A673 (cell line): Measurements from ENCODE around the gene IRF2. TPM values are rescaled to one million over a fixed set of nuclear protein-coding genes. Genes with fewer than 3 reads are reported as not detected.

Source experiments
- BruUV-seq: library from RNA; stranded (reverse); fragments of 400-500 nt; replicated peaks from 2 replicates; lab custom pipeline; 2021; lab: Mats Ljungman, UMichigan
- CTCF ChIA-PET: fragments of 300-600 bp; sonication (Branson Sonifier 250); formaldehyde crosslinking; loops from one replicate; lab custom pipeline; 2022; ENCODE audit warnings: antibody characterized with exemption; lab: Charles Lee
- POLR2A ChIA-PET: fragments of 300-600 bp; sonication (Branson Sonifier 250); formaldehyde crosslinking; loops from one replicate; lab custom pipeline; 2022; ENCODE audit warnings: antibody characterized with exemption; ENCODE audit not compliant: low non-redundant PET; lab: Charles Lee
- DNase-seq: peaks from one replicate; pipeline ENCODE4 v3.0.0-alpha.2; 2015; ENCODE audit warnings: low spot score
- H3K27ac ChIP-seq: fragments of 200-600 bp; sonication (generic); 2 replicates; pipeline ENCODE4 v1.5.1; 2016; ENCODE audit warnings: mixed run types, low read depth, mild to moderate bottlenecking, mixed read lengths, antibody characterized with exemption, low read length; ENCODE audit not compliant: poor library complexity, severe bottlenecking
- H3K27me3 ChIP-seq: fragments of 200-600 bp; sonication (generic); replicated peaks from 2 replicates; pipeline ENCODE4 v1.6.1; 2017; ENCODE audit warnings: mixed run types, low read depth, mild to moderate bottlenecking, mixed read lengths, antibody characterized with exemption, low read length; ENCODE audit not compliant: insufficient read depth, poor library complexity
- H3K36me3 ChIP-seq: fragments of 200-600 bp; sonication (generic); 2 replicates; pipeline ENCODE4 v1.6.1; 2016; ENCODE audit warnings: mixed run types, mild to moderate bottlenecking, mixed read lengths, antibody characterized with exemption, low read length; ENCODE audit not compliant: insufficient read depth, poor library complexity, severe bottlenecking
- H3K4me1 ChIP-seq: fragments of 200-600 bp; sonication (generic); 2 replicates; pipeline ENCODE4 v1.6.1; 2017; ENCODE audit warnings: mixed run types, mild to moderate bottlenecking, mixed read lengths, antibody characterized with exemption, low read length; ENCODE audit not compliant: insufficient read depth, poor library complexity, severe bottlenecking
- H3K4me3 ChIP-seq: fragments of 200-600 bp; sonication (generic); 2 replicates; pipeline ENCODE4 v1.5.1; 2016; ENCODE audit warnings: low read depth, mixed run types, mild to moderate bottlenecking, mixed read lengths, low read length; ENCODE audit not compliant: poor library complexity, severe bottlenecking
- H3K9me3 ChIP-seq: fragments of 200-600 bp; sonication (generic); 2 replicates; pipeline ENCODE4 v1.6.1; 2016; ENCODE audit warnings: mixed run types, low read depth, mild to moderate bottlenecking, mixed read lengths, antibody characterized with exemption, low read length; ENCODE audit not compliant: poor library complexity, severe bottlenecking
- CTCF ChIP-seq: fragments of 300-800, 200-600 bp; sonication (generic); conservative IDR thresholded peaks from 2 replicates; pipeline ENCODE4 v1.5.1; 2017; ENCODE audit warnings: low read depth, mild to moderate bottlenecking, antibody characterized with exemption, low read length, moderate library complexity, mixed read lengths
- EZH2 ChIP-seq: fragments of 200-600 bp; sonication (generic); IDR thresholded peaks from 2 replicates; pipeline ENCODE4 v1.6.1; 2017; ENCODE audit warnings: borderline replicate concordance, low read depth, mild to moderate bottlenecking, mixed read lengths, antibody characterized with exemption, low read length; ENCODE audit not compliant: poor library complexity, severe bottlenecking
- intact Hi-C: fragments of 100-400 bp; cut with micrococcal nuclease; formaldehyde crosslinking; loops from one replicate; pipeline ENCODE4 v1.10.0; 2022; ENCODE audit not compliant: unreplicated experiment
- total RNA-seq: library from RNA; stranded (reverse); gene quantifications from 2 replicates; pipeline ENCODE4 v1.2.3, GENCODE V29; 2021

The IRF2 gene
- total RNA-seq, 1 experiment from 2014 or later, result 28.2 TPM

- ChIA-PET POLR2A (no interaction called here), CTCF (no interaction called here)
- no peaks in the 10 kb centered on the region for H3K36me3 ChIP-seq
- no peak overlapping the region for H3K4me3 ChIP-seq
- H3K27me3 ChIP-seq, result no peaks in the 10 kb centered on the region
- peaks cover 4% of the 10 kb centered on the region for H3K9me3 ChIP-seq
- no TSS peak for BruUV-seq
- intact Hi-C loops, result no loop called here
- DNase-seq, result no peak
- H3K27ac ChIP-seq, result no peak overlapping the region
- H3K4me1 ChIP-seq, result no peaks in the 10 kb centered on the region
- no peak for TF ChIP-seq EZH2
- TF ChIP-seq CTCF, result no peak
Measured at GRCh38 chr4:184489771-184490170, 15.4 kb upstream of the IRF2 start.

GRCh38 chr4:184487503-184487902 lies 13.2 kb upstream of the IRF2 start:
- BruUV-seq, result no TSS peak
- CTCF ChIA-PET, result no interaction called here

GRCh38 chr4:184485279-184485678 lies 10.9 kb upstream of the IRF2 start:
- Histone ChIP-seq H3K36me3 (no peaks in the 10 kb centered on the region), H3K4me1 (no peaks in the 10 kb centered on the region), H3K9me3 (peaks cover 19% of the 10 kb centered on the region), H3K4me3 (no peak overlapping the region), H3K27ac (no peak overlapping the region), H3K27me3 (no peaks in the 10 kb centered on the region)
- ChIA-PET CTCF (no interaction called here), POLR2A (no interaction called here)
- no peak for DNase-seq
- BruUV-seq, result no TSS peak
- TF ChIP-seq EZH2 (no peak), CTCF (no peak)
- intact Hi-C loops, result no loop called here

More at GRCh38 chr4:184487503-184487902, 13.2 kb upstream of the IRF2 start:
- Histone ChIP-seq H3K4me3 (no peak overlapping the region), H3K9me3 (peaks cover 19% of the 10 kb centered on the region), H3K27ac (no peak overlapping the region), H3K36me3 (no peaks in the 10 kb centered on the region), H3K27me3 (no peaks in the 10 kb centered on the region), H3K4me1 (no peaks in the 10 kb centered on the region)
- POLR2A ChIA-PET, result no interaction called here
- intact Hi-C loops, result no loop called here
- TF ChIP-seq CTCF, result no peak
- TF ChIP-seq EZH2, result no peak
- DNase-seq, result no peak
